Glomerular visceral epithelial cell (primary cell): Measurements from ENCODE around the gene ANXA6.

Source experiments
- DNase-seq: peaks from one replicate; pipeline ENCODE4 v3.0.0-alpha.2; 2016; ENCODE audit errors: extremely low spot score

Gene ANXA6

DNA sequence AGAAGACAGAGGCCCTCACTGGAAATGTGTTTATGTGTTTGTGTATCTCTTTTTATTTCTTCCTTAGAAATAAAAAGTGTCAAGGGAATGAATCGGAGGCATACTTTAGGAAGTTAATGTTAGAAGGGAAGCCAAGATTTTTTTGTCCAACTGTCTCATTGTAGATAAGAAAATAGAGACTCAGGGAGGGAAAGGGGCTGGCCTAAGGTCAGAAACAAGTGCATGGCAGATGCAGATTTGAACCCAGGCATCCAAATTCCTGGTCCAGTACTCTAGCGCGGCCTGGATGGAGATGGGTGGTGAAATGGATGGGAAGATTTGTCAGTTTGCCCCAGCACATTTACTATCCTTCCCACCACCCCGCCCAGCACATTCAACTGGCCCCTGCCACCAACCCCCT is 56.9 kb downstream of the ANXA6 start:
- no peak for DNase-seq

DNA sequence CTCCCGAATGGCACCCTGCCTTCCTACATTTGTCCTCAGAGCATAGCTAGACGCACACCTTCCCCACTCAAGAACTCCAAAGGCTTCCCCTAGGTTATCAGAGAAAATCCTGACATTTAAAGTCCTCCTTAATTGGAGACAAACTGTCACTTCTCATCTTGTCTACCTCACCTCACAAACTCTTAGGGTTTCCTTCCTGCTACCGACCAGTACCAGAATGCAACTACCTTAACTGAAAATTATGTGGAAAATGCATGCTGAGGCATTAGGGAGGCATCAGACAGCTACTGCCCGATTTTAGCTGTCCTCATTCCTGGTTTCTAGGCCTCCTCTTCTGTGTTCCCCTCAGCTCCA is 58.8 kb downstream of the ANXA6 start:
- no peak for DNase-seq

GRCh38 chr5:151097820-151098767 is 59.5 kb downstream of the ANXA6 start:
- no peak for DNase-seq

- DNase-seq: no peak
These were observed 60.5 kb downstream of the ANXA6 start for GRCh38 chr5:151097061-151097460.

DNA sequence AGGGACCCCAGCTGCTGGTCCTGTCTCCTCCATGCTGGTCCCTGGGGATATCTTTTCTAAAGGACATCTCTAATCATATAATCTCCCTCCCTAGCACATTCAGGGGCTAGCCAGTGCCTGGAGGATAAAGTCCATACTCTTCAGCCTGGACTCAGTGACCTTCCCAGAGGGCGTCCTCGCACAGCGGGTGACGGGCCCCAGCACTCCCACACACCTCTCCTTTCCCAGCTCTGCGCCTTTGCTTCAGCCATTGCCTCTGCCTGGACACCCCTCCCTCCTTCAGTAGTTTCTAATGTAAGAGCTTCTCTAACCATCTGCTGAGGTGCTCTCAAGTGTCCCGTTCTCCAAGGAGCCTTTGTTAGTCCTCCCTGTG is 61.6 kb downstream of the ANXA6 start:
- DNase-seq: no peak

DNA sequence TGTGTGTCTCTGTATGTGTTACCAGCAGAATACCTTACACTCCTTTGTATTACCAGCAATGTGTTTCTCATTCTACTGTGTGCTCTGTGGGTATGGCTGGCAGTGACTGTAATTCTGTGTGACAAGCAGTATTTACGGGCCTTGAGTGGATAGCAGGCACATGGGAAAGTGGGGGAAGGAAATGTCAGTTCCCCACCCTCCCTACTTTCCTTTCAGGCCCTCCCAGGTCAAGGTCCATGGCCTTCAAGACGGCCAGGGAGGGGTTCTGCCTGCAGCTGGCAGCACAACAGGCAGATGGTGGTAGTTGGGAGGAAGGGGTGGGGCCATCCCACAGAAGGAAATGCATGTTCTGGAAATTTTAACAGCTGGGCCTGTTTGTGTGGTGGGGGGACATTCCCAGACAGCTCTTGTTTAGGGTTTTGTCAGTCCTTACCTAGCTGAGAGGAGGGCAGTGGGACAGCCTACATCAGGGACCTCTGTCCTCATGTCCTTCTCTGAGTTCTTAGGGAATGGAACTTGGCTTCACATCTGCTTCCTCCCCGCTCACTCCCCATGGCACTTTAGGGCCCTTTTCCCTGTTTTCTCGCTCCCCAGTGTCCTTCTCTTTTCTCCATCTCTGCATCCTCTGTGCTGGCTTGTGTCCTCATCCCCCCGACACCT is 62.1 kb downstream of the ANXA6 start:
- DNase-seq: peak; percentile 77

GRCh38 chr5:151094852-151095245 is 62.7 kb downstream of the ANXA6 start:
- DNase-seq: no peak

GRCh38 chr5:151094030-151094851 is 63.3 kb downstream of the ANXA6 start:
- DNase-seq: peak; percentile 90

GRCh38 chr5:151093476-151093889 is 64.1 kb downstream of the ANXA6 start:
- DNase-seq: peak; percentile 93

- peak; percentile 93 for DNase-seq
These were observed 64.8 kb downstream of the ANXA6 start for GRCh38 chr5:151092762-151093161.

DNA sequence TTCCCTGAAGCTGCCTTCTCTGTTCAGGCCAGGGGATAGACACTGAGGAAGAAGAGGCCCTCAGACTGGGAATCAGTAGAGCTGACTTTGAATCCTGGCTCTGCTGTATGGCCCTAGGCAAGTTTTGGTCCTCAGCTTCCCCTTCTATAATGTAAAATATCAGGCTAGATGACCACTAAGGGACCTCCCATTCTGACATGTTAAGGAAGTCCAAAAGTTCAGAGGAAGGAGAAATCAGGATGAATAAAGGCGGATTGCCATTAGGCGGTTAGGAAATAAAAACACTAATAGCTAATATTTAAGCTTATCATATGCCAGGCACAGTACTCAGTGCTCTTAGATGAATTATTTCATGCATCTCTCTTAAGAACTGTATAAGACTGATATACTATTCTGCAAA is 67.9 kb downstream of the ANXA6 start:
- no peak for DNase-seq

- DNase-seq: no peak
These were observed 68.6 kb downstream of the ANXA6 start for GRCh38 chr5:151088986-151089385.

DNA sequence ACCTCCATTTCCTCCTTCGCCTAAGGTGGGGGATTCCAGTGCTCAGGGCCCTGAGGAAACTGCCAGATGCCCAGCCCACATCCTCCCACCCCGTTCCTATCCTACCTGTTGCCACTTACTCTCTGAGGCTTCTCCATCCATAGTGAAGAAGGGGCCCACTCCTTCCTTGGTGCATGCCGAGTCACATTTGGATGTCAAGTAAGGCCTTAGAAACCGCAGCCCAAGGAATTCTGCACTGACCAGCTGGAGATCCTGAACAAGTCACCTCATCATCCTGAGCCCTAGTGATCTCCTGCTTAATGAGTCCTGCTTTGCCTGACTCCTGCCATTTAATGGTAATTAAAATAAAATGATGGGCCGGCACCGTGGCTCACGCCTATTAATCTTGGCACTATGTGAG is 70.1 kb downstream of the ANXA6 start:
- DNase-seq: peak; percentile 61

DNA sequence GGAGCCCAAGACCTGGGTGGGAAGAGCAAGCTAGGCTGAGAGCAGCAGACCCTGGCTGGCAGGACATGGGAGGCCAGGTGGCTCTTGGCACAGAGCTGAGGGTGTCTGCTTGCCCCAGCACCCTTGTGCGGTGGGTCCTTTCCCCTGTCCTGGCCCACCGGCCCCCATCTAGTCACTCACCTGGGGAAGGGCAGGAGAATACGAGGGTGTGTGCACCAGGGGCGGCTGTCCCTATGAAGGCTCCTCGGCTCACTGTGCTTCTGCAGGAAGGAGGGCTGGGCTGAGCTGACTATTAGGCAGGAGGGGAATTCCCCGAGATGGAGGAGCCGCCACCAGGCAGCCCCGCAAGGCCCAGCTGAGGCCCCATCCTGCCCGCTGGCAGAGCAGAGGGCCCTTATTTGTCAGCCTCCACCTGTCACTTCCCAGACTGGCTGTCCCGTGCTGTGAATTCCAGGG is 70.6 kb downstream of the ANXA6 start:
- DNase-seq: peak; percentile 84

- no peak for DNase-seq
These were observed 71.2 kb downstream of the ANXA6 start for GRCh38 chr5:151086192-151086869.

GRCh38 chr5:151085517-151086041 is 72.0 kb downstream of the ANXA6 start:
- peak; percentile 83 for DNase-seq

DNA sequence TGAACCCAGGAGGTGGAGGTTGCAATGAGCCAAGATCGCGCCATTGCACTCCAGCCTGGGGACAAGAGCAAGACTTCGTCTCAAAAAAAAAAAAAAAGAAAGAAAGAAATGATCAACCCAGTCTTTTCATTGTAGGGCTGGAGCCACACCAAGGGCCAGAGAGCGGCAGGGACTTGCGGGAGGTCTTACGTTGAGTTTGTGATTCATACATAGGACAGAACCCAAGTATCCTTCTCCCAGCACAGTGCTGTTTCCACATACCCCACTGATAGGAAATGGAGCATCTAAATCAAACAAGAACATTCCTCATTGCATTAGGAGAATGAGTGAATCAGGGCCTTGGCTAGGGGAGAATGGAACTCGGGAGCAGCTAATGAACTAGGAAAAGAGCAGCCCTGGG is 73.2 kb downstream of the ANXA6 start:
- no peak for DNase-seq

DNA sequence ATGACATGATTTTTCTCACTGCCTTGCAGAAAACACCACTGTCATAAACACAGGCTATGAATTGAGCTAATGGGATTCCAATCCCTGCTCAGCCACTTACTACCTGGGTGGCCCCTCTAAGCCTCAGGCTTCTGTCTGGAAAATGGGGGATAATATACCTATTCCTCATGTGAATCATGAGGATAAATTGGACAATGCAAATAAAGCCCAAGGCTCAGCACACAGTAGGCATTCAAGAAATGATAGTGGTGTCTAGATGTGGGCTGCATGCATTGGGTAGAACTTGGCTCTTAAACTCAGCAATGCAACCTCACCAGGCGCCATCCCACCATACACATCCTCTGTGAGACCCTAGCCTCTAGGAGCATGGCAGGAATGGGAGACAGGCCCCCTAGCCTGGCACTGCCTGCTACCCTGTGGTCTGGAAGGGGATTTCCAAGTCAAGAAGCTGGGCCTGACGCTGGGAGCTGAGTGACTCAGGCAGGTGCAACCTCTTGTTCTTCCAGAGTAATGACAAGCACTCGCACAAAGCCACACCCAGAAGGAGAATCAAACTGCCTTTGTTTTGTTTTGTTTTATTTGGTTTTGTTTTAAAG is 74.4 kb downstream of the ANXA6 start:
- DNase-seq: peak; percentile 91

- peak; percentile 63 for DNase-seq
These were observed 75.2 kb downstream of the ANXA6 start for GRCh38 chr5:151082282-151082902.

DNA sequence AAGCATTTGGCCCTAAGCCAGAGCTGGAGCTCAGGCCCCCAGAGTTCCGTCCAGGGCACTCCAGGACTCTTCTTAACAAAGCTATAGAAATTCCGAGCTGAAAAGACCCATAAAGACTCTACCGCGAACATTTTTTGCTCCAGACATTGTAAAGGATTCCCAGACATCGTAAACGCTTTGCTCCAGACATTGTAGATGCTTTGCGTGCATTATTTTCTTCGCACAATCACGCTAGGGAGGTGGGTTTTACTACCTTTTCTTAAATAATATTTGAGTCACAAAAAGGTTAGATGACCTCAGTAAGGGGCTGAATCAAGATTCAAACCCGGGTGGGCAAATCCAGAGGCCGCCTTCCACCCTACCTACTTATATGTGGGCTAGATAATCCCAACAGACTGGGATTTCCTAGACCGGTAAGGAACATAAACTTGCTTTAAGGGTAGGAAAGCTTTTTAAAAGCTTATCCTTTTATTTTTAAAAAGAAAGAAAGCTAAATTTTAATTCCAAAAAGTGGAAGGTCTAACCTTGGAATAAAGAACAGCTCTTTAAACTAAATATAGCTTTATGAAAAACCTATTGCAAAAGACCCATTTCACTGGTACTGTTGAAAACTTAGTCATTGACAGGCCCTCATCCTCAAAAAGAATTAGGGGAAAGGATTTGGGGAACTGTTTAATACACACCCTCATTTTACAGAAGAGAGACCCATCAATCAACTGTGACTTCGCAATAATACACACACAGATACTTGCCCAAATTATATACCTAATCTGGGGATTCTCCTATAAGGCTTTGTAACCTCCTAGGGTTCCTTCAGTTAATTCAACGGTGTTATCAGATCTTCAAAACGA is 75.9 kb downstream of the ANXA6 start:
- peak; percentile 86 for DNase-seq
